ENCODE results near the gene CHRNG. TPM values are rescaled to one million over a fixed set of nuclear protein-coding genes. Genes with fewer than 3 reads are reported as not detected.

Gene CHRNG
- total RNA-seq, 1 donor from 2014 or later, result not detected

DNA sequence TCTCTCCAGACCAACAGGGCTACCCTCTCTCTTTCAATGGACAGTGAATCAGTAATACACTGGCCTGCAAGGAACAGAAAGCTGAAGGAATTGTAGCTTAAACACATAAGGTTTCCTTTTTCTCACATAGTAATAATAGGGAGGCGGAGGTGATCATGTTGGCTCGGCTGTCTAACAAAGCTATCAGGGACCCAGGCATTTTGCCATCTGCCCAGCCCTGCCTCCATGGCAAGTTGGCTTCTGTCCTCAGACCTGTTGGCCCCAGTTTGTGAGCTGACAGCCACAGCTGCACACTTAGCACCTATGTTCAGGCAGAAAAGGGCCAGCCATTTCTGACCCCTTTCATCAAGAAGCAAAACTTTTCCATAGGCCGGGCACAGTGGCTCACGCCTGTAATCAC, 2.0 kb upstream of the CHRNG start:
- intact Hi-C loops (cut with DNase I), result no loop called here
- peak; percentile 65 for DNase-seq
- peak; percentile 78 for ATAC-seq (ENCODE audit: poor library complexity)

DNA sequence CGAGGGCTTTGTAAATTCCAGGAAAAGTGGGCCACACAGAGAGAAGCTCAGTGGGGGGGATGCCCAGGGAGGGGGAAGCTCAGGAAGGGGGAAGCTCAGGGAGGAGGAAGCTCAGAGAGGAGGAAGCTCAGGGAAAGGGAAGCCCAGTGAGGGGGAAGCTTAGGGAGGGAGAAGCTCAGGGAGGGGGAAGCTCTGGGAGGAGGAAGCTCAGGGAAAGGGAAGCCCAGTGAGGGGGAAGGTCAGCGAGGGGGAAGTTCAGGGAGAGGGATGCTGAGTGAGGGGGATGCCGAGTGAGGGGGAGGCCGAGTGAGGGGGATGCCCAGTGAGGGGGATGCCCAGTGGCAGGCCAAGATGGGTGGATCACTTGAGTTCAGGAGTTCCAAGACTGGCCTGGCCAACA, 821 bp upstream of the CHRNG start:
- intact Hi-C loops (cut with DNase I), result no loop called here
- DNase-seq, result peak; percentile 29
- ATAC-seq (ENCODE audit: poor library complexity), result no peak

DNA sequence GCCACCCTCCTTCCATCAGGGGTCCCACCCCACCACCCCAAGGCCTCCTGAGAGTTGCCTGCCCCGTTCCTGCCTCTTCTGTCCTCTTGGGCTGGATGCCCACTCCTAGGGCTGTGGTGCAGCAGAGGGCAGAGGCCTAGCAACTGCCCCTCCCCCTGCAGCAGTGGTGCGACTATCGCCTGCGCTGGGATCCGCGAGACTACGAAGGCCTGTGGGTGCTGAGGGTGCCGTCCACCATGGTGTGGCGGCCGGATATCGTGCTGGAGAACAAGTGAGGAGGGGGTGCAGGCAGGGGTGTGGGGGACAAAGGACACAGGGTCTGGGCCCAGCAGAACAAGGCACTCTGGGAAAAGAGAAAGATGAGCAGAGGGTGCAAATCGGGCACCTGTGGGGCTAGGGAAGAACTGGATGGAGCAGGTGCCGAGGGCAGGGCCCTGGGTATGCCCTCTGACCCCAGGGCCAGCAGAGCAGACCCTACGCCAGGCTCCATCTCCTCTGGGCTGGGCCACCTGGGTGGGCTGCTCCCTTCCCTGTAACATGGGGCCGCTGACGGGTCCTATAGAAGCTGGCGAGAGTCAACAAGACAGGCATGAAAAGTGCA, 1.0 kb downstream of the CHRNG start:
- ATAC-seq (ENCODE audit: poor library complexity) (no peak), DNase-seq (peak; percentile 31)
- intact Hi-C loops (cut with DNase I), result no loop called here

DNA sequence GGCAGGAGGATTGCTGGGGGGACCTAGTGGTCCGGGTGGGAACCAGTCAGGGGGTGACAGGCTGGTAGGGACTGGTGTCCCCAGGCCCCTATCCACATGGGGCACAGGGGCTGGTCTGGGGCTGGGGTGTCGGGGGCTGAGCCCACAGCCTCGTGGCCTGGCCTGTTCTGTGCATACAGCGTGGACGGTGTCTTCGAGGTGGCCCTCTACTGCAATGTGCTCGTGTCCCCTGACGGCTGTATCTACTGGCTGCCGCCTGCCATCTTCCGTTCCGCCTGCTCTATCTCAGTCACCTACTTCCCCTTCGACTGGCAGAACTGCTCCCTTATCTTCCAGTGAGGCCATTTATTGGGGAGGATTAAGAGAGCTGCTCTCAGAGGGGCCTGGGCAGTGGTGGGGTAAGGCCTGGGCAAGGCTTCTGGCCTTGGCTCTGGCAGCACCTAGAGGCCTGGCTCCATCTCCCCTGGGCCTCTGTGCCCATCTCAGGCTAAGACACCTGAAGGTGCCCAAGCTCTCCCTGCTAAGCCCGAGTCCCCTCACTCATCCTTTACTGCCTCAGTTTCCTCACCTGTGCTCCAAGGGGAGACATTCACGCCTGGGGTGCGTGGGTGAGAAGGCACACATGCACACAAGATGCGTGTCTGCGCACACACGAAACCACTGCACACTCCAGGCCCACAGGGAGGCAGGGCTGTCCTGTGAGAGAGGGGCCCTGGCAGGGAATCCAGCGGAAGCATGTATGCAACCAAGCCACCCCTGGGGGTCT, 1.9 kb downstream of the CHRNG start:
- DNase-seq, result peak; percentile 32

DNA sequence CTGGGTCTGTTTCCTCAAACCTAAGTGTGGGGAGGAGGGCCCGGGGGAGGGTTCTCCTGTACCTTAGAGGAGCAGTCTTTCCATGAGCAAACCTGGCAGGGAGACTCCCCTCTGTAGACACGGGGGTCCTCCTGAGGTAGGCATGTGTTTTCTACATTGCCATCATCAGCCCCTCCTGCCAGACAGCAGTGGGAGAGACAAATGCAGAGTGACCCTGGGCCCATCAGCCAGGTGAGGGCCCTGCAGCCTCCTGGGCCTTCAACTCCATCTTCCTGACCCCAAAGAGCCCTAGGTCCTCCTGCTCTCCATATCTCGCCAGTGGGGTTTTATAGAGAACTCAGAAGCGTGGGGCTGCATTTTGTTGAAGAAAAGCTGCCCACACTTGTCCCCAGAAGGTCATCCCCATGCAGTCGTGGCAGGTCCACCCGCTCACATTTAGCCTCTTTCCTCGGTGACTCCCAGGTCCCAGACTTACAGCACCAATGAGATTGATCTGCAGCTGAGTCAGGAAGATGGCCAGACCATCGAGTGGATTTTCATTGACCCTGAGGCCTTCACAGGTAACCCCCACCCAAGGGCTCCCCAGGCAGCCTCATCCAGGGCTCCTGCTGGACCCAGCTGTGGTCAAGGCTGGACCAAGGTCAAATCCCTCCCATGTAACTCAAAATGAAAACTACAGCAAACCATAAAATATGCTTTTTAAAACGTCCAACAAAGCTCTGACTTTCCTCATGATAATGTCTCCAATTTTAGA, 2.6 kb downstream of the CHRNG start:
- ATAC-seq (ENCODE audit: poor library complexity) (no peak), DNase-seq (no peak)
- intact Hi-C loops (cut with DNase I), result no loop called here

More for the DNA sequence above, 1.9 kb downstream of the CHRNG start:
- intact Hi-C loops (cut with DNase I), result no loop called here
- no peak for ATAC-seq (ENCODE audit: poor library complexity)

DNA sequence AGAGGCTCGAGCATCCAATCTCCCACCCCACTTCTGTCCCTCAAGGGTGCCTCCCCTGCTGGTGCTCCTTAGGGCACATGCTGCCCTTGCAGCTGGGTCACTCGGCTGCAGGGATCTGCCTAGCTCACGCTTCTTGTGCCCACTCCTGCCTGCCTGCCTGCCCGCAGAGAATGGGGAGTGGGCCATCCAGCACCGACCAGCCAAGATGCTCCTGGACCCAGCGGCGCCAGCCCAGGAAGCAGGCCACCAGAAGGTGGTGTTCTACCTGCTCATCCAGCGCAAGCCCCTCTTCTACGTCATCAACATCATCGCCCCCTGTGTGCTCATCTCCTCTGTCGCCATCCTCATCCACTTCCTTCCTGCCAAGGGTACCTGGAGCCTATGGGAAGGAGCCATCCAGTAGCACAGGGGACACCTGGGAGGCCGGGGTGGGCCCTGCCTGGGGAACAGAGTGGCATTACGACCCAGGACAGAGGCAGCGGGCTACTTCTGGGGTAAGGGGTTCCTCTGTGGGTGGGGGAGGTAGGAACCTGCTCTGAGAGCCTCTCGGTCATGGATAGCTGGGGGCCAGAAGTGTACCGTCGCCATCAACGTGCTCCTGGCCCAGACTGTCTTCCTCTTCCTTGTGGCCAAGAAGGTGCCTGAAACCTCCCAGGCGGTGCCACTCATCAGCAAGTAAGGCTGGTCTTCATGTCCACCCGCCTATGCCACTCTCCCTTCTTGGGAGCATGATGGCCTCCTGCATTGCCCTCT, 3.4 kb downstream of the CHRNG start:
- DNase-seq (no peak), ATAC-seq (ENCODE audit: poor library complexity) (no peak)
- intact Hi-C loops (cut with DNase I), result no loop called here

DNA sequence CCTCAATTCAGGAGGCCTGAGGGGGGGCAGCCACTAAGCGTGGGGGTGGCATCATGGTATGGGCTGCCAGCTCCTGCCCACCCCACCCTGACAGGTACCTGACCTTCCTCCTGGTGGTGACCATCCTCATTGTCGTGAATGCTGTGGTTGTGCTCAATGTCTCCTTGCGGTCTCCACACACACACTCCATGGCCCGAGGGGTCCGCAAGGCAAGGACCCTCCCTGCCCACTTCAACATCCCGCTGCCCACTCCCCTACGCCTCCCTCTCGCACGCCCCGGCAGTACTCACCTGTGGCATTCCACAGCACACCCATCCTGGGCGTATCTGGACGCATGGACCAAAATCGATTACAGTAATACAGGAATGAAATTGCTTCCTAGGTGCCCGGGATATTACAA, 4.0 kb downstream of the CHRNG start:
- ATAC-seq (ENCODE audit: poor library complexity) (no peak), DNase-seq (no peak)
- intact Hi-C loops (cut with DNase I), result no loop called here

DNA sequence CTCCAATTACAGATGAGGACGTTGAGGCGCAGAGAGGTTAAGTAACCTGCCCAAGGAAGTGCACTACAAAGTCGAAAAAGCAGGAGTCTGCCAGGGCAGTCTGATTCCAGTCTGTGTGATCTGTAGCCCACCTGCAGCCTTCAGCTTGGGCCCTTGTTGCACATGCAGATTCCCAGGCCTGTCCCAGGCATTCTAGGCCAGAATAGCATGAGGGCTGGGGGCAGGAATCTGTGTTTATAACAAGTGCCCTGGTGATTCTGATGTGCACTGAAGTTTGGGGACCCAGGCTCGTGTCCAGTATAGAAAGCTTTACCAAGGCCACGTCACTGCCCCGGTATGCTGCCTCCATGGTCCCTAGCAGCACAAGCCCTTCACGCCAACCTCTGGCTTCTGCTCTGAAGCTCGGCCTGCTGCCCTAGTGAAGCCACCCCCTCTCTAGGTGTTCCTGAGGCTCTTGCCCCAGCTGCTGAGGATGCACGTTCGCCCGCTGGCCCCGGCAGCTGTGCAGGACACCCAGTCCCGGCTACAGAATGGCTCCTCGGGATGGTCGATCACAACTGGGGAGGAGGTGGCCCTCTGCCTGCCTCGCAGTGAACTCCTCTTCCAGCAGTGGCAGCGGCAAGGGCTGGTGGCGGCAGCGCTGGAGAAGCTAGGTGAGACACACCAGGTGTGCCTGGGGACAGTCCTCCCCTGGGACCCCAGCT, 4.6 kb downstream of the CHRNG start:
- intact Hi-C loops (cut with DNase I), result no loop called here
- ATAC-seq (ENCODE audit: poor library complexity), result no peak
- no peak for DNase-seq

DNA sequence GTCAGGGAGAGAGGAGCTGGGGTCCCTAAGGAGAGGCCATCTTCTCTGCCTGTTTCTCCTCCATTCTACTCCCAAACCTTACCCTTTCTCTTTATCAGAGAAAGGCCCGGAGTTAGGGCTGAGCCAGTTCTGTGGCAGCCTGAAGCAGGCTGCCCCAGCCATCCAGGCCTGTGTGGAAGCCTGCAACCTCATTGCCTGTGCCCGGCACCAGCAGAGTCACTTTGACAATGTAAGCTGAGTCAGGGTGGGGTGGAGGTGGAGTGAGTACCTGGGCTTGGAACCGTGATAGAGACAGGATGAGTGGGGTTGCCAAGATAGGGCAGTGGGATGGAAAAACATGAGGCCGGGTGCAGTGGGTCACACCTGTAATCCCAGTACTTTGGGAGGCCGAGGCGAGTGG, 5.2 kb downstream of the CHRNG start:
- intact Hi-C loops (cut with DNase I), result no loop called here
- ATAC-seq (ENCODE audit: poor library complexity), result no peak
- DNase-seq, result no peak

DNA sequence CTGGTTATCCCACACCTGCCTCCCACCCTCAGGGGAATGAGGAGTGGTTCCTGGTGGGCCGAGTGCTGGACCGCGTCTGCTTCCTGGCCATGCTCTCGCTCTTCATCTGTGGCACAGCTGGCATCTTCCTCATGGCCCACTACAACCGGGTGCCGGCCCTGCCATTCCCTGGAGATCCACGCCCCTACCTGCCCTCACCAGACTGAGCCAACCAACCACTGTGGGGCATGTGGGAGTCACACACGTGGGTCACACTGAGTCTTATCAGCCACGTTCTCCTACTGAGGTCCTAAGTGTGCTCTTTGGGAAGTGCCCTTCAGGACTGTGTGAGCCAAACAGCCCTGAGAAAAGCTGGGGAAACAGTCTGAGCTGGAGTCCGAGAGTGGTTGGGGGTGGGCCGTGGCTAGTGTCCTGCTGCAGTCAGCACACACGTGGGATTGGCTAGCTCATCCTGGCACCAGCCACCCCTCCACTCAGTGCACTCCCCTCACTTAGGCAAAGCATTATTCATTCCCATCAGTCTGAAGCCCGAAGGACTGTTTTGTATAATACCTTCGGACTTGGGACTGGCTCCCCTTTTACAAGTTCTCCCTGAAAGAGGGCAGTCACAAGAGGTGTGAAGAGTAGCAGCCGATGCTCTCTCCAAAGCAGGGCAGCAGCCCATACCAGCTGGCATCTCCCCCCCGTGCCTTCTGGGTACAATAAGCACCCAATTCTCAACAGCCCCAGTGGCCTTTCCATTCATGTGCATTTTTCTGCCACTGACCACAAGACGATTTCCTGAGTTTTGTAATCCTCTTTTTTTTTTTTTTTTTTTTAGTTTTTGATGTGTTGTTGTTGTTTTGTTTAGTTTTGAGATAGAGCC, 6.3 kb downstream of the CHRNG start:
- intact Hi-C loops (cut with DNase I), result no loop called here
- no peak for ATAC-seq (ENCODE audit: poor library complexity)
- DNase-seq, result no peak

DNA sequence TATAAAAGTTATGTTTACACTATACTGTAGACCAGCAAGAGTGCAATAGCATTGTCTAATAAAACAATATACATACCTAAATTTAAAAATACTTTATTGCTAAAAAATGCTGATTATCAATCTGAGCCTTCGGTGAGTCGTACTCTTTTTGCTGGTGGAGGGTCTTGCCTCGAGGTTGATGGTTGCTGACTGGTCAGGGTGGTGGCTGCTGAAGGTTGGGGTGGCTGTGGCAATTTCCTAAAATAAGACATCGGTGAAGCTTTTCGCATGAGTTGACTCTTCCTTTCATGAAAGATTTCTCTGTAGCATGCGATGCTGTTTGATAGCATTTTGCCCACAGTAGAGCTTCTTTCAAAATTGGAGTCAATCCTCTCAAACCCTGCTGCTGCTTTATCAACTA, 8.5 kb downstream of the CHRNG start:
- DNase-seq (no peak), ATAC-seq (ENCODE audit: poor library complexity) (no peak)
- intact Hi-C loops (cut with DNase I), result no loop called here

DNA sequence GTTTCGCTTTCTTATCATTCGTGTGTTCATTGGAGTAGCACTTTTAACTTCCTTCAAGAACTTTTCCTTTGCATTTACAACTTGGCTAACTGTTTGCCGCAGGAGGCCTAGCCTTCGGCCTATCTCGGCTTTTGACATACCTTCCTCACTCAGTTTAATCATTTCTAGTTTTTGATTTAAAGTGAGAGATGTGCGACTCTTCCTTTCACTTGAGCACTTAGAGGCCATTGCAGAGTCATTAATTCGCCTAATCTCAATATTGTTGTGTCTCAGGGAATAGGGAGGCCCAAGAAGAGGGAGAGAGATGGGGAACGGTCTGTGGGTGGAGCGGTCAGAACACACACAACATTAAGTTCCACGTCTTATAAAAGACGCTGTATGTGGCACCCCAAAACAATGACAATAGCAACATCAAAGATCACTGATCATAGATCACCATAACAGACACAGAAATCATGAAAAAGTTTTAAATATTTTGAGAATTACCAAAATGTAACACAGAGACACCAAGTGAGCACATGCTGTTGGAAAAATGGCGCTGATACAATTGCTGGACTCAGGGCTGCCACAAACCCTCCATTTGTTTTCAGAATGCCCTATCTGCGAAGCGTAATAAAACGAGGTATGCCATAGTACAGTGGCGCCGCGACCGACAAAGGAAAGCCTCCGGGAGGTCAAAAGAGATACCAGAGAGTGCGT, 10.3 kb downstream of the CHRNG start:
- no peak for ATAC-seq (ENCODE audit: poor library complexity)
- intact Hi-C loops (cut with DNase I), result no loop called here
- DNase-seq, result no peak

DNA sequence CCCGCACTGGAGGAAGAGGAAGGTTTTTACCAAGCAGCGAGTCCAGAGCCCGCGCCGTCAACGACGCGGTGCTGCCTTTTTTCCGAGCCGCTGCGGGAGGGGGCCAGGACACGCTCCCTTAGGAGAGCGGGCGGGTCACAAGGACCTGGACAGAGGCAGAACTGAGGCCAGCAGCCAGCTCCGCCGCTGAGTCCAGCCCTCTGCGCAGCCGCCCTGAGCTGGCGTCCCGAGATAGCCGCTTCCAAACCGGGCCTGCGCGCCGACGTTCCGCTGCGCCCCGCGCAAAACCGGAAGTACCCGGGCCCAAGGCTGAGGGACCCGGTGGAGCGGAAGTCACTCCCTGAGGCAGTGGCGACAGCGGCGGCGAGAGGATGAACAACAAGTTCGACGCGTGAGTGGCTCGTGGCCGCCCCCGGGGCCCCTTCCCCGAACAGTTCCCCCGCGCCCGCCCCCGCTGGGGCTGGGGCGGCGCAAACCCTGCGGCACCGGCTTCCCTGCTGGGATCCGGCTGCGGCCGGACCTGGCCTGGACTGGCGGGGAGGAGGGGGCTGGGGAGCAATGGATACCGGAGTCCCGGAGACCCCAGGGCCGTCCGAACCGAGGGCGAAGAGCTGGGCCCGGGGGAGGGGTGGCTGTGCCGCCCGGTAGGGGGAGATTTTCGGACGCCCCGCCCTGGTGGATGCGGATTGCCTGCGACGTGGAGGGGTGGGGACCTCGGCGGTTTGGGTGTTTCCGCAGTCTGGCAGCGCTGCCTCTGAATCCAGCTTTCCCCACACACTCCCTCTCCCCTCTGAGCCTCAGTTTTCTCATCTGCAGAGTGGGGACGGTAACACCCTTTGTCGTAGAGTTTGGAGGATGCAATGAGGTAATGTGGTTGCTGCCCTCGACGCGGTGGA, 11.1 kb downstream of the CHRNG start, which contains the start of the genes EIF4E2 and TIGD1:
TSS of gene EIF4E2 (plus strand) at position 336 of the 896 bp plus-strand sequence. CDS start at position 372, 36 bp downstream.
TSS of gene TIGD1 (minus strand) at position 204 of the 896 bp plus-strand sequence. CDS start 675 bp downstream, outside the sequence.
- DNase-seq (peak; percentile 97), ATAC-seq (ENCODE audit: poor library complexity) (peak; percentile 99)
- intact Hi-C loops (cut with DNase I), result no loop called here

DNA sequence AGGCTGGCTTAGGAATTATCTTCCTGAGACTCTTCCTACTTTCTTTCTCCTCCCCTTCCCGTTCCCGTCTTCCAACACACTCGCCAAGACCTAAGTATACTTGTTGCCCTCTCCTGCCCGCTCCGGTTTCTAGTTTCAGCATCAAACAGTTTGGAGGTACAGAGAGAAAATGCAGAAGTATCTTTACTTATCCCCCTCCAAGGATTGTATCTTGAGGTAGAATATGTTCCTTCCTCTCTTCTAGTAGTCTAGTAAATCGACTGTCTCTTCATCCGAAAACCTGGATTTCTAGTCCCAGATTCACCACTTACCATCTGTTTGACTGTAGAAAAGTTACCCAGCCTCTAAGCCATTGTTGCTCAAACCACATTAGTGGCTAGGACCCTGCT, 11.8 kb downstream of the CHRNG start:
- intact Hi-C loops (cut with DNase I), result no loop called here
- ATAC-seq (ENCODE audit: poor library complexity) (no peak), DNase-seq (no peak)

DNA sequence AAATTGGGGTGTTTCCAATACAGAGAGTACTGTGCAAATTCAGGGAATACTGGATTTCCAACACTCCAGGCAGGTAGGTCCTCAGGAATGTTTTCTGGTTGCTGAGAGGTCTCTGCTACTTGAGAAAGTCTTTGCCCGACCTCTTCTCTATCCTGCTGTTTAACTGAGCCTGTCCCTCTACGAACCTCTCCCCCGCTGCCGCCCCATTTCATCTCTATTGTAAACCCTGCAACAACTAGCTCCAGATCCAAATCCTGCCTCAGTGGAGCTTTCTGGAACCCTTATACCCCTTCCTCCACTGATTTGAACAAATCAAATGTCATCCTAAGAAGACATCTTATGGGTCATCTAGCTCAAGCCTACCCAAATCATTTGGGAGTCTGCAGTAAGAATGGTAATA, 12.3 kb downstream of the CHRNG start:
- DNase-seq, result no peak
- intact Hi-C loops (cut with DNase I), result no loop called here
- ATAC-seq (ENCODE audit: poor library complexity), result no peak

DNA sequence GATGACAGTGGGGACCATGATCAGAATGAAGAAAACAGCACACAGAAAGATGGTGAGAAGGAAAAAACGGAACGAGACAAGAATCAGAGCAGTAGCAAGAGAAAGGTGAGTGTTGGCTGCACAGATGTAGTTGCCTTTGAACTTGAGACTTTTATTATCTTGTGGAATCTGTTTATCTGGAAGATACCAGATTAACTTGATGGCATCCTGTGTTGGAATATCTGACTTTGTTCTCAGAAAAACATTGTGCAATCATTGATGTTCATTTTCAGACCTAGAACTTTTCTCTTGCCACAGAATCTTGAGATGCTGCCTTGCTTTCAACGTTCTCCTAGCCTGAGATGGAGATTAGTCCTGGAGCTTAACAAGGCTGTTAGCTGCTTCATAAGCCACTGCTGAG, 16.9 kb downstream of the CHRNG start:
- intact Hi-C loops (cut with DNase I), result no loop called here
- DNase-seq (no peak), ATAC-seq (ENCODE audit: poor library complexity) (no peak)

Data from Right ventricle myocardium superior (tissue), 1 donor.